ENCODE results near the gene HHATL.

The HHATL gene

DNA sequence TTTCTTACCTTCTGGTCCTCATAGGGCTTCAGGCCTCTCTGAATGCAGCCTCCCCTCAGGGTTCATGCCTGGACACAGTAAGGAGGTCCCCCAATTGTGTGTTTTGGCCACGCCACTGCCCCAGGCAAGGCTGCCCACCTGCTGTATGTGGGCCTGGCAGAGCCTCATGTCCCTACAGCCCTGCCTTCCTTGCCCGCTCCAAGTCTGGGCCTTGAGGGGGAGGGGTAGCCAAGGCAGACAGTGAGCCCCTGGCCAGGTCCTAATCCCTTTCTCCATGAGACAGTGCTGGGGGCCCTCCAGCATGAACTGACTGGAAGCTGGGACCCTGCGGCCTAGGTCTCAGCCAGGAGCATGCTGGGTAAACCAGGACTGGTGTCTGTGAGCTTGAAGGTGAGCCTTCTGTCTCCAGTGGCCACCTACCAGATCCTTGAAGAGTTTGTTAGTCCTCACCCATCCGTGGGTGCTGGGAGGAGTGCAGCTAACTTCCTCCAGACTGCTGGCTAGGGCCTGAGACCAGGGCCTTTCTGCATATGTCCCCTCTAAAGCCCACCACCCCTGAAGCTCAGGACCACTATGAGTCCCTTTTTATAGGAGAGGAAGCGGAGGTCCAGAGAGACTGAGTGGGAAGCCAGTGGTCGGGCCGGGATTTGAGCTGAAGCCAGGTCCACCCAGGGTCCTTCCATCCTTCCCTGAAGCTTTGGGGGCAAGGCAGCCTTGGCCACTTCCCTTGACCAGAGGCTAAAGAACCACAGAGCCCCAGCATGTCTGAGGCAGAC lies 40.4 kb downstream of the HHATL start:
- no peak for DNase-seq

DNA sequence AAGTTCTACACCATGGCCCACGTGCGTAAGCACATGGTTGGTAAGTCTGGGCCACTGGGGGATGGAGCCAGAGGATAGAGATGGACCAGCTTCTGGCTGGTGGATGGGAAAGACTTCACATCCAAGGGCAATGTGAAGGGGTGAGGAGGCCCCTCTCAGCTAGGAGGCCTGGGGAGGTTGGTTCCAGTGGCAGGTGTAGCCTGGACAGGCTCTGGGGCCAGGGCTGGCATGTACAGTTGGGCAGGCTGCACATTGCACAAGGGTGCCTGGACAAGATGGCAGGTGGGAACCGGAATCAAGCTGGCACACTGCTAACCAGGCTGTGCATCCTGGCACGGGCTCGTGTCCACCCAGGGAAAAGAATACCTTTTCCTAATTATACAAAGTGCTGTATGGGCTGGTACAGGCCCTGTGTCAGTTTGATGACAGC lies 41.0 kb downstream of the HHATL start:
- DNase-seq = no peak

DNA sequence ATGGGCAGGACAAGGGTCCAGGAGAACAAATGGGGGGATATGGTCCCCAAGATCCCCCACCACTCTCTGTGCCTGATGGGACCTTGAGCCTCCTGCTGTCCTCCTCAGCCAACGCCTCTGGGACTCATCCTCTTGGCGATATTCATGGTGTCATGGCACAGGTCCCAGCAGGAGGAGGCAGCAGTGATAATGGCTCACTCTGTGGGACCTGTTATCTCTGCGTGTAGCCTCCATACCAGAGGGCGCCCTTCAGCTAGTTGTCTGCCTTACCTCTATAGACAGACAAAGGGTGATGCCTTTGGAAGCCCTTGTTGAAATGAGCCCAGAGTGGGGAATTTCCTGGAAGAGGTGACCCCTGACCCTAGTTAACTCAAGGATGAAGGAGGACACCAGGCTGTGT lies 41.7 kb downstream of the HHATL start:
- no peak for DNase-seq

GRCh38 chr3:42660131-42660715 lies 42.4 kb downstream of the HHATL start:
- no peak for DNase-seq

GRCh38 chr3:42659451-42660130 lies 43.0 kb downstream of the HHATL start:
- DNase-seq = no peak

GRCh38 chr3:42658771-42659390 lies 43.7 kb downstream of the HHATL start:
- DNase-seq = no peak

DNA sequence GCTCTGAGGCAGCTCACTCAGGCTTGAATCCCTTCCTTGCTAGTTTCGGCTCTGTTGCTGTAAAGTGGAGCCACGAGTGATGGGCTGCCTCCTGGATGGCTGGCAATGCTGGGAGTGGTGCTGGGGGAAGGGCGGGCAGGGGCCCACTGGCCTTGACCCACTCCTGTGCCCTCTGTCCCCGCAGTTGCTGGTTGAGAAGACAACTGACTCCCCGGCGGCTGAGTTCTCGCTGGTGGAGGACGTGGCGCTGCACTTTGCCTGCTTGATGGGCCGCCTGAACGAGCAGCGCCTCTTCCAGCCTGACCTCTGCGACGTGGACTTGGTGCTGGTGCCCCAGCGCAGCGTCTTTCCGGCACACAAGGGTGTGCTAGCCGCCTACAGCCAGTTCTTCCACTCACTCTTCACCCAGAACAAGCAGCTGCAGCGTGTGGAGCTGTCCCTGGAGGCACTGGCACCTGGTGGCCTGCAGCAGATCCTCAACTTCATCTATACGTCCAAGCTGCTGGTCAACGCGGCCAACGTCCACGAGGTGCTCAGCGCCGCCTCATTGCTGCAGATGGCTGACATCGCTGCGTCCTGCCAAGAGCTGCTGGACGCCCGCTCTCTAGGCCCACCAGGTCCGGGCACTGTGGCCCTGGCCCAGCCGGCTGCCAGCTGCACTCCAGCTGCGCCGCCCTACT lies 44.4 kb downstream of the HHATL start:
- no peak for DNase-seq

- DNase-seq = no peak
Measured at GRCh38 chr3:42657675-42658074, 44.9 kb downstream of the HHATL start.

DNA sequence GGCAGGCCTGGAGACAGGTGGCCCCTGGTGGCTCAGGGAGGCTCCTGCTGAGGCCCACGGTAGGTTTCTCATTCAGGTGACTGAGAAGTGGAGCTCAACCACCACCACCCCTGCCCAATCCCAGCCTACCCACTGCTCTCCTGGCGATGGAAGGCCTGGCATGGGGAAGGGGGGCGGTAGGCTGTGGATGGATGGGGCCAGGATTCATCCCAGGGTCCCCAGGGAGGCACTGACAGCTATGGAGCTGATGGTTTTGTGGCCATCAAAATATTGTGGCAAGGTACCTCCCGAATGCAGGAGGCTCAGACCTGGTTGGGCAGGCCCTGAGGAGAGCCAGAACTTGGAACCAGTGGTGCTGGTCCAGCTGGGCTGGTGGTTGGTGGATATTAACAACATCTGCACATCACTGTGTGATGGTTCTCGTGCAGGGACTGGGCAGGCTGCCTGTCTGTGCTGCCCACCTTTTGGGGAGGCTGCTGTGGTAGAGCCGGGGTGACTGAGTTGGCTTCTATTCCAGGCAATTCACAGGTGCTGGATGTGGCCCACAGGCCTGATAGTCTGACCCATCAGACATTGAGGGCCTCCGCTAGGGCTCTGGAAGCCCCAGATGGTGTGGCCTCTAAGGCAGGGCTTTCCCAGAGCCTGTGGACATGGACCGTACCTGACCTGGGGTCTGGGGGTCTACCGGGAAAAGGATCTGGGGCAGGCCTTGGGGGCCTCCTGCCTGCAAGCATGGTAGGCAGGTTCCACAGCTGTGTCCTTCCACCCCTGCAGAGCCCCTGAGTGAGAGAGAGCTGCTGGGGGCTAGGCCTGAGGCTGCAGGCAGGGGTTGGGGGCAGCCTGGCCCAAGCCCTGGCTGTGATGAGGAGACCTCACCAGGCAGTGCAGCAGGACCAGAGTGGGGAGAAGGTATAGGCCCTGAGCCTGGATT lies 45.7 kb downstream of the HHATL start:
- DNase-seq = no peak

- DNase-seq = no peak
Measured at GRCh38 chr3:42655980-42656679, 46.5 kb downstream of the HHATL start.

- DNase-seq = no peak
Measured at GRCh38 chr3:42655331-42655888, 47.2 kb downstream of the HHATL start.

DNA sequence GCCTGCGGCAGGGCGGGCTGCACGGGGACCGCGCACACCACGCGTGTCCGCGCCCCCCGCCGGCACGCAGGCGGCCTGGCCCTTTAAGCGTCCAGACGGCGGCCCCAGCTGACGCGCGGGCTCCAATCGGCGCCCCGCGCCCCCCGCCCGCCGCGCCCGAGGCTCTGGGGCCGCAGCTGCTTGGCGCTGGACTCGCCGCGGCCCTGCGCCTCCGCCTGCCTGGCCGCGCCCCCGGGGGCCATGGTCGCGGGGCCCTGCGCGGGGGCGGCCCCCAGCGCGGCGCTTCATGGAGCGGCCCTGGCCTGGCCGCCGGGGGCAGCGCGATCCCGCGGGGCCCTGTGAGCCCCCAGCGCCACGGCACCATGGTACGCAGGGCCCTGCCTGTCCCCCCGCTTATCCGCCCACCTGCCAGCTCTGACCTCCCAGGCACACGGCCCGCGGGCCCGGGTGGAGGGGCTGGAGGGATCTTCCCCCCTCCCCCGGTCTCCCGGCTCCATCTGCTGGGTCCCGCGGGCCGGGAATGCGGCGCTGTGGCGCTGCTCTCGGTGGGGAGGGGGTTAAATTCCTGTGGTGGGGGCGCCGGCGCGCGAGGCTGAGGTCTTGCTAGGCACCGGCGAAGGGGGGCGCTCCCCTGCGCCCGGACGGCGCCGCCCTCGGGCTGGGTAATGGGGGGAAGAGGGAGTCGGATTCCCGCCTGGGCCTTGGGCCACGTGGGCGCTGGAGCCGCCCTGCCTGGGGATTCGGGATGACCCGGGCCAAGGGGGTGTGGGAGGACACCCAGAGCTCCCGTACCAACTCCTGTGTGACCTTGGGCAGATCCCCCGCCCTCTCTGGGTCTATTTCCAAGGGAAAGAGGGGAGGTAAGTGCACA lies 48.0 kb downstream of the HHATL start:
- DNase-seq = no peak

DNA sequence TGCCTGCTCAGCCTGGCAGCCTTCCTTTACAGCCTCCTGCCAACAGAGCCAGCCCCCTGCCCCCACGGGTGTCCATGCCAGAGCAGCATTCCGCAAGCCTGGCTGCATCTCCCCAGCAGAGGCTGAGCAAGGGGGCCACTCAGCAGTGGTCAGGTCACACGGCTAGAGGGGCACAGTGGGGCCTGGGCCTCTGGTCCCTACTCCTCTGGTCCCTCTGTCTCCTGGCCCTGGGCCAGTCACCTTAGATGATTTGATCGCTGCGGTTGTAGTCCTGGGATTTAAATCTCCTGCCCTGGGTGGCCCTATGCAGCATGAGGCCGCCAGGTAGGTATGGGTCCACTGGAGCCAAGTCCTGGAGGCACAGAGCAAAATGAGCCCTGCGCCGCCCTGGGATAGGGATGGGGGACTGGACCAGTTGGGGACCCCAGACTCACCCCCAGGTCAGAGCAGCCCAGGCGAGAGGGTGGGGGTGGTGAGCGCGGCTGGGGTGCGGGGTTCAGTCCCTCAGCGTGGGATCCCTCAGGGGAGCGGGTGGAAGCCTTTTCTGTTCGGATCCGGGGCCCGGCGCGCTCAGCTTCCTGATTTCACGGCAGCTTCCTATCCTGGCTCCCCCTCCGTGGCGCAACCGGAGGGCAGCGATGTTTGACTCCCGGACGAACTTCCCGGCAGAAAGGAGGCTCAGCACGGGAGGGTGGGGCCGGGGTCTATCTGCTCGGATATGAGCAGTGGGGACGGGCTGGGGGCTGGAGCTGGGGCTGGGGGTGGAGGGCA lies 48.9 kb downstream of the HHATL start, which contains the start of gene ZBTB47:
Gene ZBTB47 (plus strand): TSS at position 138 of the 771 bp plus-strand sequence. CDS start 4,659 bp downstream, outside the sequence.
- peak; percentile 36 for DNase-seq

DNA sequence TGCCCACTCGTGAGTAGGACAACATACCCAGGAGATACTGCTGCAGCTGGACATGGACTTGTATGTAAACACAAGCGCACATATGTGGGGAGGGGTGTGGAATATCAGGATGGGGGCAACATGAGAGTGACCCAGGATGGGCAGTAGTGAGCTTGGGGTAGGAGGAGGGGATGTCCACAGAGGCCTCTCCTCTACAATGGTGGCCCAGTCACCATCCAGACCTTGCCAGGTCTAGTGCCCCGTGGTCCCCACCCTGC lies 49.4 kb downstream of the HHATL start:
- no peak for DNase-seq

DNA sequence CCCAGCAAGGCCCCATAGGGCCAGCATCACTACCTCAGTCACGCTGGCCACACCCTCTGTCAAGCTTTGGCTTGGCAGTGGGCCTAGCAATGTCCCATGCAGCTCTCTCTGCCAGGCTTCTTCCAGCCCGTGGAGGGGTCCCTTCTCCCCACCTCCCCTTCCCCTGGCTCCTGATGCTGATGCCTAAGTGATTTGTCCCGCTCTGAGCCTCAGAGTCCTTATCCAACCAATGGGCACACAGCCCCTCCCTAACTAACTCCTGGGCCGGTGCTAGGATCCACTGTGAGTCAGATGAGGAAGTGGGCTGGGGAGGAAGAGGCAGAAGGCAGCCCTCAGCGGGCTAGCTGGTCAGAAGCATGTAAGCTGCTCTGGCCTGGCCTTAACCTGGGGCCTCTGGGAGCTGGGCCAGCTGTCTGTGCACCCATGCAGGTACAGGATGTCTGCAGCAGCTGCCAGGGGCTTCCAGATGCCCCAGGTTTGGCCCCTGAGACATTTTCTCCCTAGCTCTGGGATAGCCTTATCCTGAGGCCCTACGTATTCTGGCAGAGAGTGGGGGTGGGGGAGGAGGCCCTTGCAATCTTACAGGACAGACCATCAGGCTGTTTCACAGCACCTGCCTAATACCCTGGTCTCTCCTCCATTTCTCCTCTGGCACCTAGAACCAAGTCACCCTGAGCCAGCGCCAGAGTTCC lies 49.8 kb downstream of the HHATL start:
- no peak for DNase-seq

GRCh38 chr3:42652251-42652610 lies 50.4 kb downstream of the HHATL start:
- no peak for DNase-seq

GRCh38 chr3:42651248-42652091 lies 51.1 kb downstream of the HHATL start:
- DNase-seq = no peak

DNA sequence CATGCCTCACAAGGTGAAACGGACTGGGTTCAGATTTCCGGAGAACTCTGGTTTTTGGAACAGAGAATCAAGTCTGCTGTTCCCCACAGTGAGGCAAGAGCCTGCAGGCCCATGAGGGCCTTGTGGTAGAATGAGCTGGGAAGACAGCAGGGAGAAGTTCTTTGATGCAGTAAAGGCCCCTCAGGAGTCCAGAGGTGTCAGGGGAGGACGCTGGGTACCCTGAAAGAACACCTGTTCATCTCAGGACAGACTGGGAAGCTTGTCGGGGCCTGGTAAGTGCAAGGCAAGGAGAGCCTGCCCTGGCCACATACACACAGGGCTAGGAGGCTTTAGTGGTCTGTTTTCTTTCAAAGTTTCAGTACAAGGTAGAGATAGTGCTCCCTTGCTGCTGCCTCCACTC lies 52.8 kb downstream of the HHATL start:
- DNase-seq = no peak

Measured in stimulated activated CD4-positive, alpha-beta T cell treated with anti-CD3 and anti-CD28 coated beads, Interleukin-15, amount 100 ng/mL, for 24 hours (primary cell).